Neural cell (in vitro differentiated cells): ENCODE results near the gene UBXN10.

Source experiments
- EZH2 ChIP-seq: fragments of 200-600, 300-800 bp; shearing (Covaris generic), sonication (generic); IDR thresholded peaks from 2 replicates; pipeline ENCODE4 v1.6.1; 2014; ENCODE audit warnings: antibody characterized with exemption, low read length, borderline replicate concordance, mild to moderate bottlenecking; ENCODE audit not compliant: insufficient read depth, poor library complexity, severe bottlenecking
- POLR2AphosphoS5 ChIP-seq: IDR thresholded peaks from 2 replicates; pipeline ENCODE4 v1.6.1; 2012
- RAD21 ChIP-seq: fragments of 450-650 bp; conservative IDR thresholded peaks from 2 replicates; pipeline ENCODE4 v1.6.1; 2014; ENCODE audit warnings: antibody characterized with exemption, mild to moderate bottlenecking, moderate library complexity
- TF ChIP-seq, protein P1 (sequence below): fragments of 450-650 bp; IDR thresholded peaks from 2 replicates; pipeline ENCODE4 v1.5.1; 2014; ENCODE audit warnings: antibody characterized with exemption, mild to moderate bottlenecking, moderate library complexity; ENCODE audit not compliant: poor library complexity, severe bottlenecking

DNA sequence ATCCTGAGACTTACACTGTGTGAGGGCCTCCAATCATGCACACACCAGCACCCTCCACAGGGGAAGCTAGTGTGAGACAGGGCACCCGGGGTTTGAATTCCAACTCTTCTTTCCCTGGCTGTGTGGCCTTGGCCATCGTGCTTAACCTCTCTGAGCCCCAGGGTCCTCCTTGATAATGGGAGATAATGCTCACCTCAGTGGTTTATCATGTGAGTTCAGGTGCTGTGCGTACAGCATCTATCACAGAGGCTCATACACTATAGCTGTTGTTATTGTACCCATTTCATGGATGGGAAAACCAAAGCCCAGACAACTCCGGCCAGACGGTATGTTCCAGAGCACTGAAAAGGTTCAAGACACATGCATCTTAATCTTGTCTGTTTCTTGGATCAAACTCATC is 16.0 kb upstream of the UBXN10 start:
- TF ChIP-seq EZH2 (no peak), POLR2AphosphoS5 (no peak), RAD21 (no peak)
- TF ChIP-seq, protein P1, sequence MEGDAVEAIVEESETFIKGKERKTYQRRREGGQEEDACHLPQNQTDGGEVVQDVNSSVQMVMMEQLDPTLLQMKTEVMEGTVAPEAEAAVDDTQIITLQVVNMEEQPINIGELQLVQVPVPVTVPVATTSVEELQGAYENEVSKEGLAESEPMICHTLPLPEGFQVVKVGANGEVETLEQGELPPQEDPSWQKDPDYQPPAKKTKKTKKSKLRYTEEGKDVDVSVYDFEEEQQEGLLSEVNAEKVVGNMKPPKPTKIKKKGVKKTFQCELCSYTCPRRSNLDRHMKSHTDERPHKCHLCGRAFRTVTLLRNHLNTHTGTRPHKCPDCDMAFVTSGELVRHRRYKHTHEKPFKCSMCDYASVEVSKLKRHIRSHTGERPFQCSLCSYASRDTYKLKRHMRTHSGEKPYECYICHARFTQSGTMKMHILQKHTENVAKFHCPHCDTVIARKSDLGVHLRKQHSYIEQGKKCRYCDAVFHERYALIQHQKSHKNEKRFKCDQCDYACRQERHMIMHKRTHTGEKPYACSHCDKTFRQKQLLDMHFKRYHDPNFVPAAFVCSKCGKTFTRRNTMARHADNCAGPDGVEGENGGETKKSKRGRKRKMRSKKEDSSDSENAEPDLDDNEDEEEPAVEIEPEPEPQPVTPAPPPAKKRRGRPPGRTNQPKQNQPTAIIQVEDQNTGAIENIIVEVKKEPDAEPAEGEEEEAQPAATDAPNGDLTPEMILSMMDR = no peak
